ENCODE results near the gene ULK3.

GRCh38 chr15:74851960-74852359 is 9.0 kb upstream of the ULK3 start:
- TF ChIP-seq, protein P1, sequence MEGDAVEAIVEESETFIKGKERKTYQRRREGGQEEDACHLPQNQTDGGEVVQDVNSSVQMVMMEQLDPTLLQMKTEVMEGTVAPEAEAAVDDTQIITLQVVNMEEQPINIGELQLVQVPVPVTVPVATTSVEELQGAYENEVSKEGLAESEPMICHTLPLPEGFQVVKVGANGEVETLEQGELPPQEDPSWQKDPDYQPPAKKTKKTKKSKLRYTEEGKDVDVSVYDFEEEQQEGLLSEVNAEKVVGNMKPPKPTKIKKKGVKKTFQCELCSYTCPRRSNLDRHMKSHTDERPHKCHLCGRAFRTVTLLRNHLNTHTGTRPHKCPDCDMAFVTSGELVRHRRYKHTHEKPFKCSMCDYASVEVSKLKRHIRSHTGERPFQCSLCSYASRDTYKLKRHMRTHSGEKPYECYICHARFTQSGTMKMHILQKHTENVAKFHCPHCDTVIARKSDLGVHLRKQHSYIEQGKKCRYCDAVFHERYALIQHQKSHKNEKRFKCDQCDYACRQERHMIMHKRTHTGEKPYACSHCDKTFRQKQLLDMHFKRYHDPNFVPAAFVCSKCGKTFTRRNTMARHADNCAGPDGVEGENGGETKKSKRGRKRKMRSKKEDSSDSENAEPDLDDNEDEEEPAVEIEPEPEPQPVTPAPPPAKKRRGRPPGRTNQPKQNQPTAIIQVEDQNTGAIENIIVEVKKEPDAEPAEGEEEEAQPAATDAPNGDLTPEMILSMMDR (IDR thresholded peaks at IDR 0.05), result no peak
- TF ChIP-seq POLR2AphosphoS5 (IDR thresholded peaks at IDR 0.05; ENCODE audit: insufficient read depth in 1 of 2, low read depth in 1 of 2), result no peak
- no peak for TF ChIP-seq POLR2A (IDR thresholded peaks at IDR 0.05)

Measured in vagina (tissue), 2 donors.